CMK (cell line): ENCODE results near the gene SINHCAF.

Experiments used
- DNase-seq: peaks from one replicate; pipeline ENCODE4 v3.0.0-alpha.2; 2010; ENCODE audit warnings: low read depth

SINHCAF gene

DNA sequence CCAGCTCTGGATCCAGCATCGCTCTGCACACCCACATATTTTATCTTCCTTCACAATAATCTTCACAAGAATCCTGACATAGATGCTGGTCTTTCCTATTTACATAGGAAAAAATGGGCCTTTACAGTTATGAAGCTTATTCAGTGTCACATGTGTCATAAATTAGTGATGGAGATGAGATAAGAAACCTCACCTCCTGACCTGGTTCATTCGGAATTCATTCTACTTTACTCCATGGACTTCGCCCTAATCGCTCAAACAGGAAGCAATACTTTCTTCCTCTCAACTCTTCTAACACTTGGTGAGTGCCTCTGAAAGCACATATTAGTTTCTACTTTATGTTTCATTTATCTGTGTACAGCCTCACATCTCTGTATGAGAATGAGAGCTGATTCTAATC is 12.0 kb upstream of the SINHCAF start:
- no peak for DNase-seq

- DNase-seq: no peak
Observed at GRCh38 chr12:31331242-31331641, 5.3 kb upstream of the SINHCAF start.

DNA sequence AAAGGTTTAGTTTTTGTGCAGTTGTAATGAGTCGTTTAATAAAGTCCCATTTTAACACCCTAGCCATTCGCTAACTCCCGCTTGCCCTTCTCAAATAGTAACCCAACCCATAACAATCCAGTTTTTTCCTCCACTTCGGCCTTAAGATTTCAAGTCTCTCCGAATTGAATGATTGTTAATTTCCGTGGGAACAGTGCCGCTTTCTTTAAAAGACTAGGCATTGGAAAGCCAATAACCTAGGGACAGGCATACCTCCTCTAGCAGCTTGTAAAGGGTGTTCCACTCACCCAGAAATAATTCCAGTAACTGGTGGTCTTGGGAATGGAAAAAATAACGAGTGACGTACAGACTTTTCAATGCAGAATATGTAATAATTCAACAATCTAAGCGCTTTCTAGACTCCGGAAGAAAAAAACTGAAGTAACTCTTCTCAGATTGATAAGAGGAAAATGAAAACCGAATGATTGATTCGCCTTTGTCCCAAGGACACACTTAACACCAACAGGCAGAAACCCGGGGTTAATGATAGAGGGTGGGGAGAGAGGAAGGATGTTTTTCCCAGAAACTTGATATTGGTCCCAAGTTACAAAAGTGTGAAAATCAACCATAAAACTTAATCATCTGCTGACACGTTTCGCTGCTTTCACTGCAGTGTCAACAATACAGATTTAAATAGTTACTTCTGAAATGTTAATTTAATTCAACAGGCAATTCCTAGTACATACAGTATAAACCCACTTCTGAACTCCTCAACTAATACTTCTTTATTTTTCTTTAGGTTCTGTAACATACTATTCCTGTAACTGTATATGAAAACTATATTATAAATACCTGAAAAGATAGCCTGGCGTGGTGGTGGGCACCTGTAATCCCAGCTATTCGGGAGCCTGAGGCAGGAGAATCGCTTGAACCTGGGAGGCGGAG is 1.0 kb upstream of the SINHCAF start:
- no peak for DNase-seq

GRCh38 chr12:31325524-31325875 is 450 bp downstream of the SINHCAF start:
- no peak for DNase-seq

GRCh38 chr12:31324845-31325523 is 966 bp downstream of the SINHCAF start:
- DNase-seq: peak; percentile 39

GRCh38 chr12:31324116-31324844 is 1.7 kb downstream of the SINHCAF start:
- peak; percentile 33 for DNase-seq

GRCh38 chr12:31323391-31324115 is 2.4 kb downstream of the SINHCAF start:
- DNase-seq: no peak

DNA sequence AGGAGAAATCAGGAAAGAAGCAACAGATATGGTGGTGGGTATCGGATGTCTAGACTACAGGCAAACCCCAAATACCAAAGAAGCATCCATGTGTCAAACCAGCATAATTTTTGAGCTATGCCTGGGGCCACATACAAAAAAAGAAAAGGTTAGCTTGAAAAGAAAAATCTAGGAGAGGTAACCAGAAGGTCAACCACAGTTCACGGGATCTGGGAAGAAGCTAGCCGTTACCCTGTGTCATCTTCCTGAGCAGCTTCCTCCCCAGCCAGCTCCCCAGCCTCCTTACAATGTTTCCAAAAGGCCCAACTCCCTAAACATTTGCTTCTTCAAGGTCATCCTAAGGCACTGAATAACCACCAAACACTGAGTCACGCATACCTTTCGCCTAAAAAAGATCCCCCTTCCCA is 3.1 kb downstream of the SINHCAF start:
- DNase-seq: no peak

DNA sequence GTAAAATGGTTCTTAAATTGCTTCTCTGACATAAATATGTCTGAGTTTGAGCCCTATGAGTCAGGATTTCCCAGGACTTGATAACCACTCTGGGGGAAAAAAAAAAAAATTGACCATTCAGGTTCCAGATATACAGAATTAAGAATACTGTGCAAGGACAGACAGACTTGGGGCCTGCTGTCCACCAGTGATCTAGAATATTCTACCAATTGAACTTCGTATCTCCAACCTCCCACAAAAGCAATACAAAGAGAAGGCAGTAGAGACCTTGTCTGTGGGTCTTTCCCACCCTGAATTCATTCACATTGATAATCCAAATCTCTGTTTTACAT is 4.1 kb downstream of the SINHCAF start:
- no peak for DNase-seq

- DNase-seq: no peak
Observed at GRCh38 chr12:31321186-31321896, 4.6 kb downstream of the SINHCAF start.

DNA sequence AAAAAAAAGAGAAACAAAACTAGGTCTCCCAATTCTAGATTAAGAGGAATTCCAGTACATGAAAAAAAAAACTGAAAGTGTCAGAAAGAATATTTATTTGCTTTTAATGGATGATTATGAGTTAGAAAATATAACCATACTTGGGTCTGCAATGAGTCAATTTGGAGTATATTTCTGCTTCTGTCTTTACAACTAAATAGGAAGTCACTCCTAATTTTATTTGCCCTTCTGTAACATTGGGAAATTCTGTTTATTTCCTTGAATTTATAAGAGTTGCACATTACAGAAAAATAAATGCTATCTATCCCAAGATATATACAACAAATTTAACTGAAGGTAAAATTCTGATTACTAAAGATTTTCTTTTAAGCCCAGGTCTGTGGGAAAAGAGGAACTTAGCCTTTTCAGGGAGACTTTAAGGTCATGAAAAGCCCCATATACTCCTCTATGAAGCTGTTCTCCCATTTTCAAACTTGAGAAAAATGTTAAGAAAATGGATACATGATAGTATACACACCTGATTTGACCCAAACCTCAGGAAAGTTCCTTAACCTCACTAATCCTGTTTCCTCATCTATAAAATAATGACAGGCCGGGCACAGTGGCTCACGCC is 7.2 kb downstream of the SINHCAF start:
- no peak for DNase-seq

GRCh38 chr12:31317471-31318395 is 8.2 kb downstream of the SINHCAF start:
- DNase-seq: peak; percentile 27

DNA sequence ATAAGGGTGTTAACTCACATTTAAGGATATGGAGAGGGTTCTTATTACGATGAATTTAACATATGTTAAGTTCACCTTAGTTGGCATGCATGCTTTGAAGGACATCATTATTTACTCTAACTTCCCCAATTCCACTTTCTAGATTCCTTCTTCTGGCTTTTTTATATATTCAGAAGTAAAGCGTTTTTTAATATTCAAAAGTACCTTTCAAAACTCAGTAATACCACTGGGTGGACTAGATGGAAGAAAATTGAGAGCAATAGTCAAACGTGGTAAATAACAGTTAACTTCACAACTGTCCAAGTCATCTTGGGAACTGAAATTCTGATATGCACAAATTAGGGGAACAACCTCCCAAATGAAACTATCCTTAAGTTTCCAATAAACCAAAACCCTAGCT is 9.1 kb downstream of the SINHCAF start:
- DNase-seq: no peak

DNA sequence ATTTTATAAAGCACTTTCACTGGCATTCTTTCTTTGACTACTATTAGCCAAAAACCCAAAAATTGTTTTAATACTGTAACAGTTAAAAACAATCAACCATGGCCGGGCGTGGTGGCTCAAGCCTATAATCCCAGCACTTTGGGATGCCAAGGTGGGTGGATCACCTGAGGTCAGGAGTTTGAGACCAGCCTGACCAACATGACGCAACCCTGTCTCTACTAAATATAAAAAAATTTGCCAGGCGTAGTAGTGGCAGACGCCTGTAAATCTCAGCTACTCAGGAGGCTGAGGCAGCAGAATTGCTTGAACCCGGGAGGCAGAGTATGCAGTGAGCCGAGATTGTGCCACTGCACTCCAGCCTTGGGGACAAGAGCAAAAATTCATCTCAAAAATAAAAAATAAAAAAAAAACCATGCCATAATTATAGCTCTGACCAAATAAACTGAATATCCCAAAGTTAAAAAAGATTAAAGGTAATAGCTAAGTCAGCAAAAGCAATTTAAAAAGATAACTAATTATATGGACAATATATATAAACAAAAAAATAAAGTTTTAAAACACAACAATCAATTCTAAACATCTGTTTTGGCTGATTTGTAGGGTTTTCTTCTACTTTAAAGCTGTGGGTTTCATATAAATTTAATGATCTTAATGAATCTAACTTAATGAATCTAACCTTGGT is 10.0 kb downstream of the SINHCAF start:
- no peak for DNase-seq

- DNase-seq: no peak
Observed at GRCh38 chr12:31315044-31315715, 10.8 kb downstream of the SINHCAF start.

GRCh38 chr12:31312431-31312830 is 13.5 kb downstream of the SINHCAF start:
- DNase-seq: no peak

- DNase-seq: no peak
Observed at GRCh38 chr12:31311634-31312258, 14.2 kb downstream of the SINHCAF start.

DNA sequence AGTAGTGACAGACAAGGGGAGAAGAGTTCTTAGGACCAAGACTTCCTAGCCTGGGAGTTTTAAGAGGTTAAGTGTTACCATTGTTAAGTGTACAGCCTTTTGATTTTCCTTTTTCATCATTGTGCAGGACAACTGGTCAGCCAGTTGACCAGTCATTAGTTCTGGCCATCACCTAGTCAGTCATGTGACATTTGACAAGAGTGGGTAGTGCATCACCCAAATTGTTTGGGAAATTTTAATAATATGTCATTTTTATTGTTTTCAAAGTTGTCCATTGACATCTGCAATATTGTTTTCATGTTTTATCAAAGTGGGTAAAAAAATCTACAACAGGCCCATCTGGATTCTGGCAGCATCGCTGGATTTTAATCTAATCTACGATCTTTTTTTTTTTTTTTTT is 15.5 kb downstream of the SINHCAF start:
- DNase-seq: no peak
